ENCODE data around the gene SYNC. TPM values are rescaled to one million over a fixed set of nuclear protein-coding genes. Genes with fewer than 3 reads are reported as not detected.
A peak's percentile ranks its signal among the peaks of the same experiment; 100 is the strongest.

The SYNC gene
- total and polyA plus RNA-seq, 9 of the 15 experiments (the other 6 are each of a cell fraction or from before 2014, with no cell fraction given), result 0.49 to 1.1 (median 0.87) TPM

- TF ChIP-seq BMI1 (IDR thresholded peaks at IDR 0.05; ENCODE audit: low read length) (no peak), ERF (CRISPR knock-in tag; IDR thresholded peaks at IDR 0.05) (peak; percentile 88), ZNF830 (CRISPR knock-in tag; IDR thresholded peaks at IDR 0.05) (no peak), HNRNPLL (IDR thresholded peaks at IDR 0.05; ENCODE audit: low read depth, low read length, poor library complexity, severe bottlenecking) (no peak), EZH2 (IDR thresholded peaks at IDR 0.05; ENCODE audit: borderline replicate concordance, low read depth, low read length) (no peak), TEAD4 (IDR thresholded peaks at IDR 0.05; ENCODE audit: low read length) (no peak), TEAD4 (CRISPR knock-in tag; IDR thresholded peaks at IDR 0.05; ENCODE audit: borderline replicate concordance) (no peak), DLX4 (CRISPR knock-in tag; IDR thresholded peaks at IDR 0.05) (no peak), ZNF584 (CRISPR knock-in tag; IDR thresholded peaks at IDR 0.05; ENCODE audit: low read depth) (no peak), ZNF75A (CRISPR knock-in tag; IDR thresholded peaks at IDR 0.05) (no peak), TFAM (CRISPR knock-in tag; conservative IDR thresholded peaks at IDR 0.05) (no peak), CBX2 (IDR thresholded peaks at IDR 0.05; ENCODE audit: insufficient read depth, low read length, poor library complexity, severe bottlenecking) (no peak), ZBTB7A (IDR thresholded peaks at IDR 0.05; ENCODE audit: borderline replicate concordance, control insufficient read depth, low read depth, low read length) (no peak), SREBF1 (IDR thresholded peaks at IDR 0.05; ENCODE audit: borderline replicate concordance, low read depth, low read length) (no peak), NR4A1 (CRISPR knock-in tag; IDR thresholded peaks at IDR 0.05) (peak; percentile 82; the same call in 1 of the 2 replicates), NR4A1 (tag; IDR thresholded peaks at IDR 0.05) (no peak), ZNF444 (CRISPR knock-in tag; IDR thresholded peaks at IDR 0.05) (no peak)
- TF ChIP-seq, protein P1, sequence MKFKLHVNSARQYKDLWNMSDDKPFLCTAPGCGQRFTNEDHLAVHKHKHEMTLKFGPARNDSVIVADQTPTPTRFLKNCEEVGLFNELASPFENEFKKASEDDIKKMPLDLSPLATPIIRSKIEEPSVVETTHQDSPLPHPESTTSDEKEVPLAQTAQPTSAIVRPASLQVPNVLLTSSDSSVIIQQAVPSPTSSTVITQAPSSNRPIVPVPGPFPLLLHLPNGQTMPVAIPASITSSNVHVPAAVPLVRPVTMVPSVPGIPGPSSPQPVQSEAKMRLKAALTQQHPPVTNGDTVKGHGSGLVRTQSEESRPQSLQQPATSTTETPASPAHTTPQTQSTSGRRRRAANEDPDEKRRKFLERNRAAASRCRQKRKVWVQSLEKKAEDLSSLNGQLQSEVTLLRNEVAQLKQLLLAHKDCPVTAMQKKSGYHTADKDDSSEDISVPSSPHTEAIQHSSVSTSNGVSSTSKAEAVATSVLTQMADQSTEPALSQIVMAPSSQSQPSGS (CRISPR knock-in tag; IDR thresholded peaks at IDR 0.05), result no peak
Observed at GRCh38 chr1:32651461-32652073, 51.0 kb downstream of the SYNC start (continued).

Measured in K562 (cell line).